Activated T-helper 17 cell treated with anti-CD3 and anti-CD28 coated beads, Interleukin-2, amount 50 U/mL, for 72 hours (primary cell): ENCODE measurements around the gene TMEFF1. TPM values are rescaled to one million over a fixed set of nuclear protein-coding genes. Genes with fewer than 3 reads are reported as not detected.

Experiments used
- ATAC-seq: fragments of 150-1000 bp; cut with Tn5 transposase; replicated peaks from 2 replicates; pipeline ENCODE4 v1.10.0; 2021; ENCODE audit warnings: mild to moderate bottlenecking, moderate library complexity
- H3K27ac Mint-ChIP-seq: one replicate; pipeline ENCODE4 v1.8.0; 2022; ENCODE audit warnings: mixed read lengths
- H3K27me3 Mint-ChIP-seq: one replicate; pipeline ENCODE4 v1.8.0; 2022; ENCODE audit warnings: mixed read lengths
- H3K36me3 Mint-ChIP-seq: one replicate; pipeline ENCODE4 v1.8.0; 2022; ENCODE audit warnings: low read depth, mild to moderate bottlenecking, mixed read lengths
- H3K4me1 Mint-ChIP-seq: one replicate; pipeline ENCODE4 v1.8.0; 2022; ENCODE audit warnings: mixed read lengths
- H3K4me3 Mint-ChIP-seq: one replicate; pipeline ENCODE4 v1.8.0; 2022; ENCODE audit warnings: mild to moderate bottlenecking, mixed read lengths
- H3K9me3 Mint-ChIP-seq: one replicate; pipeline ENCODE4 v1.8.0; 2022; ENCODE audit warnings: mixed read lengths
- total RNA-seq, 2 donors: library from RNA; stranded (reverse); gene quantifications; one replicate each; pipeline ENCODE4 v1.2.3, GENCODE V29; 2022

Gene TMEFF1
- total RNA-seq, 2 donors from 2014 or later, result 0.37 TPM; not detected in 1

GRCh38 chr9:100555471-100555870, 82.5 kb downstream of the TMEFF1 start:
- Mint-ChIP-seq H3K27me3 (no peaks in the 10 kb centered on the region), H3K36me3 (no peaks in the 10 kb centered on the region), H3K4me3 (no peak overlapping the region), H3K27ac (no peak overlapping the region), H3K9me3 (no peaks in the 10 kb centered on the region), H3K4me1 (no peaks in the 10 kb centered on the region)
- no peak for ATAC-seq

GRCh38 chr9:100557053-100557452, 84.1 kb downstream of the TMEFF1 start:
- Mint-ChIP-seq H3K27me3 (no peaks in the 10 kb centered on the region), H3K4me1 (no peaks in the 10 kb centered on the region), H3K36me3 (no peaks in the 10 kb centered on the region), H3K4me3 (no peak overlapping the region), H3K27ac (no peak overlapping the region), H3K9me3 (no peaks in the 10 kb centered on the region)
- no peak for ATAC-seq

- Mint-ChIP-seq H3K4me3 (no peak overlapping the region), H3K4me1 (no peaks in the 10 kb centered on the region), H3K27ac (no peak overlapping the region), H3K36me3 (no peaks in the 10 kb centered on the region), H3K9me3 (no peaks in the 10 kb centered on the region), H3K27me3 (no peaks in the 10 kb centered on the region)
- ATAC-seq, result no peak
Observed at GRCh38 chr9:100561256-100561655, 88.3 kb downstream of the TMEFF1 start.

DNA sequence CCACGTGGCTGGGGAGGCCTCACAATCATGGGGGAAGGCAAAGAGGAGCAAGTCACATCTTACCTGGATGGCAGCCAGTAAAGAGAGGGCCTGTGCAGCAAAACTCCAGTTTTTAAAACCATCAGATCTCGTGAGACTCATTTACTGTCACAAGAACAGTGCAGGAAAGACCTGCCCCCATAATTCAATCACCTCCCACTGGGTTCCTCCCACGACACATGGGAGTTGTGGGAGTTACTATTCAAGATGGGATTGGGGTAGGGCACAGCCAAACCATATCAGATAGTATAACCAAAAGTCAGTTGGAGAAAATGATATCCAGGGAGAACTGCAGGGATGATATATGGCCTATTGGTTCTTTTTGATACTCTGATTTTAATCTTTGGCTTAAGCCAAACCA, 94.9 kb downstream of the TMEFF1 start:
- H3K4me1 Mint-ChIP-seq, result no peaks in the 10 kb centered on the region
- H3K36me3 Mint-ChIP-seq, result no peaks in the 10 kb centered on the region
- H3K27me3 Mint-ChIP-seq, result no peaks in the 10 kb centered on the region
- H3K27ac Mint-ChIP-seq, result no peak overlapping the region
- H3K4me3 Mint-ChIP-seq, result no peak overlapping the region
- ATAC-seq, result no peak
- H3K9me3 Mint-ChIP-seq, result no peaks in the 10 kb centered on the region

- no peak for ATAC-seq
- H3K4me3 Mint-ChIP-seq, result no peak overlapping the region
- H3K27me3 Mint-ChIP-seq, result no peaks in the 10 kb centered on the region
- H3K9me3 Mint-ChIP-seq, result no peaks in the 10 kb centered on the region
- no peaks in the 10 kb centered on the region for H3K4me1 Mint-ChIP-seq
- no peaks in the 10 kb centered on the region for H3K36me3 Mint-ChIP-seq
- H3K27ac Mint-ChIP-seq, result no peak overlapping the region
Observed at GRCh38 chr9:100573655-100574260, 100.8 kb downstream of the TMEFF1 start.

- no peak overlapping the region for H3K27ac Mint-ChIP-seq
- H3K4me3 Mint-ChIP-seq, result no peak overlapping the region
- H3K36me3 Mint-ChIP-seq, result no peaks in the 10 kb centered on the region
- no peak for ATAC-seq
- no peaks in the 10 kb centered on the region for H3K4me1 Mint-ChIP-seq
- no peaks in the 10 kb centered on the region for H3K9me3 Mint-ChIP-seq
- no peaks in the 10 kb centered on the region for H3K27me3 Mint-ChIP-seq
Observed at GRCh38 chr9:100575006-100575405, 102.1 kb downstream of the TMEFF1 start.

- Mint-ChIP-seq H3K27ac (no peak overlapping the region), H3K9me3 (no peaks in the 10 kb centered on the region), H3K4me1 (no peaks in the 10 kb centered on the region), H3K36me3 (no peaks in the 10 kb centered on the region), H3K4me3 (no peak overlapping the region), H3K27me3 (no peaks in the 10 kb centered on the region)
- ATAC-seq, result no peak
Observed at GRCh38 chr9:100575765-100576386, 102.9 kb downstream of the TMEFF1 start.

DNA sequence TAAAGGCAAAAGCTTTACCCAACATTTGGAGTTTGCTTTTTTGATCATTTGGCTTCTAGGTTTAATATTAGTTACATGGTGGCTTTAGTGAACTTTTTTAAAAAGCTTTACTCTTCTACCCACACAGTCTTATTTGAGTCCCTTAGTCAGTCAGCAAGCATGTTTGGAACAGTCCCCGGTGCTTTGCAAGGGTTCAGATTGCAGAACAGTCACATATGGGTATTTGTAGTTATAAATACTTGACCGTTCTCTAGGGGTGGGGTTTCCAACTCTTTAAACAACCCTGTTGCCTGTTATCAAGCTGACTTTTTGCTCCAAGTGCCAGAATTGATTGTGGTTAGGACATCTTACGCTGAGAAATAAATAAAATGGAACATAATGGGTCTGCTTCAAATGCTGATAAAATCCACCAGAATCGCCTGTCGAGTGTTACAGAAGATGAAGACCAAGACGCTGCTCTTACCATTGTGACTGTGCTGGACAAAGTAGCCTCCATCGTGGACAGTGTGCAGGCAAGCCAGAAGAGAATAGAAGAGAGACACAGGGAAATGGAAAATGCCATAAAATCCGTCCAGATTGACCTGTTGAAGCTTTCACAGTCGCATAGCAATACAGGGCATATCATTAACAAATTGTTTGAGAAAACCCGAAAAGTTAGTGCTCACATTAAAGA, 105.0 kb downstream of the TMEFF1 start, which contains the start of gene CAVIN4:
TSS of gene CAVIN4 (plus strand) at position 304 of the 673 bp plus-strand sequence. CDS start at position 369, 65 bp downstream.
- Mint-ChIP-seq H3K9me3 (no peaks in the 10 kb centered on the region), H3K36me3 (no peaks in the 10 kb centered on the region), H3K4me3 (no peak within 1 kb of the TSS), H3K27me3 (no peaks in the 10 kb centered on the region), H3K4me1 (no peaks in the 10 kb centered on the region), H3K27ac (no peak within 1 kb of the TSS)
- ATAC-seq, result no peak

- no peaks in the 10 kb centered on the region for H3K27me3 Mint-ChIP-seq
Observed at GRCh38 chr9:100578610-100579009, 105.7 kb downstream of the TMEFF1 start.

DNA sequence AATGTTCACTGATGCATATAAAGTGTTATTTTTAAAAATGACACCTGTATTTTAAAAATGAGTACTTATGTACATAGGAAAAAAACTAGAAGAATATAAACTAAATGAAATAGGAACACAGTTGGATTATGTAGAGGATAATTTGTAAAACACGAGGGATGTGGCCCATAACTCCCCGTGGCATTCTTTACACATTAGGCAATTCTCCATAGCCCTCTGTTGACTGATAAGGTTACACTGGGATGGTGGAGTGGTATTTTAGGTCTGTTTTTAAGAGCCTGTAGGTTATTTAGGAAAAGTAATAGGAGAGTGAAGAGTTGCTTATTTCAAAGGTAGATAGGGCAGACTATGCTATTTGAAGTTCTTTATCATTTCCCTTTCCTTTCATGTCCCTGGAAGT, 106.7 kb downstream of the TMEFF1 start:
- no peaks in the 10 kb centered on the region for H3K9me3 Mint-ChIP-seq
- no peaks in the 10 kb centered on the region for H3K27me3 Mint-ChIP-seq
- no peak for ATAC-seq
- no peak overlapping the region for H3K4me3 Mint-ChIP-seq
- no peak overlapping the region for H3K27ac Mint-ChIP-seq
- H3K36me3 Mint-ChIP-seq, result no peaks in the 10 kb centered on the region
- H3K4me1 Mint-ChIP-seq, result no peaks in the 10 kb centered on the region

More at GRCh38 chr9:100578610-100579009, 105.7 kb downstream of the TMEFF1 start:
- no peak for ATAC-seq
- Mint-ChIP-seq H3K27ac (no peak overlapping the region), H3K4me3 (no peak overlapping the region), H3K9me3 (no peaks in the 10 kb centered on the region), H3K36me3 (no peaks in the 10 kb centered on the region), H3K4me1 (no peaks in the 10 kb centered on the region)

DNA sequence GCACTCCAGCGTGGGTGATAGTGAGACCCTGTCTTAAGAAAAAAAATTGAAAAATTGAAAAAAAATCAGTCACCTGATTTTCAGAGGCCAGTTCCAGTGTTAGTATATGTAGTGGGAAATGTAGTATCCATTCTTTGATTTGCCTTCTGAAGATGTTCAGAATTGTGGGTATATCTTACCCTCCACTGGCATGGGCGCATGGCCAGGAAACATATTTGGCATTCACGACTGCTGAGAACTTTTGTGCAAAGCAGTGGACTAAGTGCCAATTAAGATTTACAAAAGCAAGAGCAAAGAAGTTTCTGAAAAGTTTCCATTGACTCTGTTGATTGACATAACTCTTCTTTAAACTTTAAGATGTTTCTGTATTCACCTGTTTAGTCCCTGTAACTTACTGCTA, 107.3 kb downstream of the TMEFF1 start:
- H3K4me3 Mint-ChIP-seq, result no peak overlapping the region
- no peaks in the 10 kb centered on the region for H3K9me3 Mint-ChIP-seq
- no peak overlapping the region for H3K27ac Mint-ChIP-seq
- no peaks in the 10 kb centered on the region for H3K4me1 Mint-ChIP-seq
- no peak for ATAC-seq
- H3K36me3 Mint-ChIP-seq, result no peaks in the 10 kb centered on the region
- H3K27me3 Mint-ChIP-seq, result no peaks in the 10 kb centered on the region

- ATAC-seq, result no peak
- H3K27me3 Mint-ChIP-seq, result no peaks in the 10 kb centered on the region
- H3K4me3 Mint-ChIP-seq, result no peak overlapping the region
- H3K9me3 Mint-ChIP-seq, result no peaks in the 10 kb centered on the region
- no peak overlapping the region for H3K27ac Mint-ChIP-seq
- H3K36me3 Mint-ChIP-seq, result no peaks in the 10 kb centered on the region
- H3K4me1 Mint-ChIP-seq, result no peaks in the 10 kb centered on the region
Observed at GRCh38 chr9:100581081-100581480, 108.1 kb downstream of the TMEFF1 start.

GRCh38 chr9:100581661-100582060, 108.7 kb downstream of the TMEFF1 start:
- H3K36me3 Mint-ChIP-seq, result no peaks in the 10 kb centered on the region
- H3K4me1 Mint-ChIP-seq, result no peaks in the 10 kb centered on the region
- no peak overlapping the region for H3K27ac Mint-ChIP-seq
- H3K4me3 Mint-ChIP-seq, result no peak overlapping the region
- no peaks in the 10 kb centered on the region for H3K27me3 Mint-ChIP-seq
- H3K9me3 Mint-ChIP-seq, result no peaks in the 10 kb centered on the region
- ATAC-seq, result no peak

GRCh38 chr9:100583014-100583802, 110.3 kb downstream of the TMEFF1 start:
- no peak for ATAC-seq
- no peak overlapping the region for H3K27ac Mint-ChIP-seq
- H3K9me3 Mint-ChIP-seq, result no peaks in the 10 kb centered on the region
- H3K36me3 Mint-ChIP-seq, result no peaks in the 10 kb centered on the region
- H3K27me3 Mint-ChIP-seq, result no peaks in the 10 kb centered on the region
- H3K4me1 Mint-ChIP-seq, result no peaks in the 10 kb centered on the region
- H3K4me3 Mint-ChIP-seq, result no peak overlapping the region
